Ovary (tissue), 9 donors: ENCODE results near the gene LRRC4C. TPM values are rescaled to one million over a fixed set of nuclear protein-coding genes. Genes with fewer than 3 reads are reported as not detected.

Experiments used
- DNase-seq, 5 donors: peaks; one replicate each; pipeline ENCODE4 v3.0.0-alpha.2; 2019 to 2020
- H3K27ac ChIP-seq, 2 donors: fragments of 200-600 bp; one replicate each; pipeline versions ENCODE4 v1.5.1 to v1.8.0; 2019 to 2022
- H3K27me3 ChIP-seq: fragments of 200-600 bp; one replicate; pipeline ENCODE4 v1.8.0; 2022
- H3K36me3 ChIP-seq: fragments of 200-600 bp; sonication (generic); one replicate; pipeline ENCODE4 v1.5.1; 2019
- H3K4me1 ChIP-seq: one replicate; pipeline ENCODE4 v1.8.1; 2013; ENCODE audit warnings: mild to moderate bottlenecking, moderate library complexity; ENCODE audit not compliant: insufficient read depth
- H3K4me3 ChIP-seq: fragments of 200-600 bp; sonication (generic); one replicate; pipeline ENCODE4 v1.5.1; 2017
- H3K9me3 ChIP-seq, 2 donors: fragments of 200-600 bp in 1 of 2; sonication (generic) in 1 of 2; one replicate each; pipeline versions ENCODE4 v1.5.1 to v1.8.1; 2013 to 2019; ENCODE audit warnings: mild to moderate bottlenecking in 1 of 2, moderate library complexity in 1 of 2
- CTCF ChIP-seq, 3 donors: fragments of 450-650 bp in 2 of 3; fragments of 200-600 bp in 1 of 3; IDR thresholded peaks; one replicate each; pipeline versions ENCODE4 v1.5.1 to v1.8.0; 2016 to 2022; ENCODE audit warnings: antibody characterized with exemption in 3 of 3, mild to moderate bottlenecking in 1 of 3
- EP300 ChIP-seq: sonication (generic); formaldehyde crosslinking; IDR thresholded peaks from one replicate; pipeline ENCODE4 v1.6.1; 2017; ENCODE audit warnings: antibody characterized with exemption
- POLR2A ChIP-seq: fragments of 450-650 bp; IDR thresholded peaks from one replicate; pipeline ENCODE4 v1.6.1; 2017; ENCODE audit warnings: antibody characterized with exemption, mild to moderate bottlenecking, moderate library complexity
- WGBS, 3 donors: extraction: QIAGEN DNeasy Blood & Tissue Kit in 1 of 3; methylation state at CpG; one replicate each; pipeline versions ENCODE4 v1.1.5 to v1.1.7; 2013 to 2017; 5-methylcytosine and 5-hydroxymethylcytosine counted together
- intact Hi-C, 4 donors: fragments of 100-400 bp; cut with DNase I; formaldehyde crosslinking; loops; one replicate each; pipeline versions ENCODE4 v1.11.0 to v1.15.1; 2022 to 2023
- polyA plus RNA-seq, 2 donors: library from polyadenylated mRNA; stranded (reverse); fragments of 200-250 nt in 1 of 2; fragments of 350-450 nt in 1 of 2; fragmentation: Illumina TruSeq in 1 of 2; extraction: RNeasy Lipid Tissue Mini Kit (QIAGEN cat#74804) in 1 of 2; gene quantifications; one replicate each; pipeline ENCODE4 v1.2.3, GENCODE V29; 2013 to 2014
- total RNA-seq, 7 donors: library from RNA; depleted of rRNA in 2 of 7; stranded (reverse); fragments of >200 nt in 2 of 7; fragmentation: NEBNext Ultra II Directional in 3 of 7; extraction: Animal tissue kit (Norgen Biotek cat#: 25700) in 3 of 7; gene quantifications; one replicate each; pipeline versions ENCODE4 v1.1.0 to v1.2.4, GENCODE V29; 2016 to 2023
- donor health status: DM: no; HTN: no; CAD: no; lungs with moderate emphysema.
- donor health status: DM: no; HTN: no; CAD: no.
- donor health status: Bipolar disorder and iron deficiency.
- donor health status: DM: yes; HTN: yes; CAD: no.
- donor health status: DM: no; HTN: no; CAD: no.
- donor health status: DM: yes; HTN: yes; CAD: no.

Gene LRRC4C
- total and polyA plus RNA-seq, 9 donors = 0.15 to 12.5 (median 0.78) TPM

GRCh38 chr11:40517122-40517521 is 942.3 kb downstream of the LRRC4C start:
- no peak for DNase-seq
- intact Hi-C loops = no loop called here
- no peak overlapping the region for H3K4me3 ChIP-seq
- no peaks in the 10 kb centered on the region for H3K27me3 ChIP-seq
- 87 to 93% (median 93%) methylated on average over 3 of the region's 3 CpGs for WGBS, 3 donors
- H3K9me3 ChIP-seq = no peaks in the 10 kb centered on the region
- TF ChIP-seq POLR2A (no peak), EP300 (no peak), CTCF (IDR thresholded peaks at IDR 0.05) (no peak)
- no peak overlapping the region for H3K27ac ChIP-seq
- no peaks in the 10 kb centered on the region for H3K4me1 ChIP-seq
- H3K36me3 ChIP-seq = no peaks in the 10 kb centered on the region

DNA sequence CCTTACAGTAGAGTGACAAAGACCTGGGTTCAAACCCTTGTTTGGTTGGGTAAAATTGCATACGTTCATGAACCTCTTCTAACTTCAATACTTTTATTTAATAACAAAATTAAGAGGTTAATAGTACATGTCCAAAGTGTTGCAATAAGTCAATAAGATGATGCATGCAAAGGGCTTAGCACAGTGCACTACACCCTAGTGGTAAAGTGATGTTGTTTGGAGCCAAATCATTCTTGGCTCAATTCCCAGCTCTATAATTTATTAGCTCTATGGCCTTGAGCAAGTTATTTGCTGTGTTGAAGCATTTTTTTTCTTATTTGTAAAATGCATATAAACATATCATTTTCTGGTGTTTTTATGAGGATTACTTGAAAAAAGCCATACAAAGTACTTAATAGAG is 945.3 kb downstream of the LRRC4C start:
- intact Hi-C loops = no loop called here
- DNase-seq = no peak
- H3K4me3 ChIP-seq = no peak overlapping the region
- H3K27me3 ChIP-seq = no peaks in the 10 kb centered on the region
- 34 to 38% (median 36%) methylated on average over 1 of the region's 1 CpG for WGBS, 3 donors
- TF ChIP-seq EP300 = no peak
- no peak for TF ChIP-seq CTCF (IDR thresholded peaks at IDR 0.05)
- TF ChIP-seq POLR2A = no peak
- H3K4me1 ChIP-seq = no peaks in the 10 kb centered on the region
- H3K9me3 ChIP-seq = no peaks in the 10 kb centered on the region
- H3K36me3 ChIP-seq = no peaks in the 10 kb centered on the region
- H3K27ac ChIP-seq = no peak overlapping the region

- intact Hi-C loops = no loop called here
- Histone ChIP-seq H3K4me1 (no peaks in the 10 kb centered on the region), H3K9me3 (no peaks in the 10 kb centered on the region), H3K36me3 (no peaks in the 10 kb centered on the region), H3K27ac (no peak overlapping the region), H3K4me3 (no peak overlapping the region), H3K27me3 (no peaks in the 10 kb centered on the region)
- TF ChIP-seq POLR2A (no peak), EP300 (no peak), CTCF (IDR thresholded peaks at IDR 0.05) (no peak)
- no peak for DNase-seq
Observed at GRCh38 chr11:40513281-40513680, 946.2 kb downstream of the LRRC4C start.

DNA sequence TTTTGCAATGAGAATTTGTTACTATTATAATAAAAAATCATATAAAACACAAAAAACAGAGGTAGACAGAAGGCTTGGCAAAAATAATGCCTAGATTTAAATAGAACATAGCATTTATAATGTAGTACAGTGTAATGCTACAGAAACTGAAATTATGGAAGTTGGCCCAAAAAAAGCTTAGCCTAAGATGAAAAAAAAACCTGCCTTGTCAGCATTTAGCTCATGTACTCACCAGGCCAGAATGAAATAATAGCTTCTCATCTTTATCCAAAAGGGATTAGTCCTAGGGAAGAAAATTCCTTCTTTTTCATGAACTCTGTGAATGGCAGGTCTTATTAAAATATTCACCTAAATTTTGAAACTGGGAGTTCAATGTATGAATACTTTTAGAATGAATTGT is 951.1 kb downstream of the LRRC4C start:
- Histone ChIP-seq H3K4me1 (no peaks in the 10 kb centered on the region), H3K4me3 (no peak overlapping the region), H3K36me3 (no peaks in the 10 kb centered on the region), H3K9me3 (no peaks in the 10 kb centered on the region), H3K27ac (no peak overlapping the region), H3K27me3 (no peaks in the 10 kb centered on the region)
- TF ChIP-seq CTCF (IDR thresholded peaks at IDR 0.05) (no peak), EP300 (no peak), POLR2A (no peak)
- DNase-seq = no peak
- intact Hi-C loops = no loop called here

- Histone ChIP-seq H3K9me3 (no peaks in the 10 kb centered on the region), H3K27me3 (no peaks in the 10 kb centered on the region), H3K4me1 (no peaks in the 10 kb centered on the region), H3K36me3 (no peaks in the 10 kb centered on the region), H3K4me3 (no peak overlapping the region), H3K27ac (no peak overlapping the region)
- WGBS, 3 donors = 62 to 80% (median 68%) methylated on average over 3 of the region's 3 CpGs
- DNase-seq = no peak
- intact Hi-C loops = no loop called here
- no peak for TF ChIP-seq CTCF (IDR thresholded peaks at IDR 0.05)
Observed at GRCh38 chr11:40506226-40506625, 953.2 kb downstream of the LRRC4C start.
